HG03460 (cell line): Measurements from ENCODE around the gene USP47.

ENCODE experiments used
- ATAC-seq: cut with Tn5 transposase; IDR thresholded peaks from one replicate; pipeline ENCODE4 v1.9.1; 2021; ENCODE audit not compliant: unreplicated experiment

USP47 gene

DNA sequence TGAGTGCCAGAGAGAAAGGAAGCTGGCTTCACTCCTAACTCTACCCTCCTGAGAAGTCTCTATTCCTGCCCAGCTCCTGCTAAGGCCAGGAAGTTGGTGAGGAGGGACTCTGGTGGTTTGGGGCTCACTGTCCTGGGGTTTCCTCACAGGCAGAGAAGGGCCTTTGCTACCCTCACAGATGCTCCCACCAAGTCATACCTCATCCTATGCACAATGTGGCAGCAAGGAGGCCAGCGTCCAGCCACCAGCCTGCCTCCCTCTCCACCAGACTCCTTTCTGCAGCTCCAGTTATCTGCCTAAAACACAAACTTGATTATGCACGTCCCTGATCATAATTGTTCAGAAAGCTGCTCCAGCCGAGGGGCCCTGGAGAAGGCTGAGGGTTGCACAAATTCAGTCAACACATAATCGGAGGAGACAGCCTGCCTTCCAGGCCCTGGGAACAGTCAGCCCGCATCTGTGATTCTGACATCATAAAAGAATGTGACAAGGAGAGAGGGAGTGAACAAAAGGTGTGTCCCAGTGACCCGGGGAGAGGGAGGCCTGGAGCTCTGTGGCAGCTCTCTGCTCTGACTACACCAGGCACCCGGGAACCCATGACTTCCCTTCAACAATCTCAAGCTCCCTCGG lies 137.8 kb downstream of the USP47 start:
- no peak for ATAC-seq

DNA sequence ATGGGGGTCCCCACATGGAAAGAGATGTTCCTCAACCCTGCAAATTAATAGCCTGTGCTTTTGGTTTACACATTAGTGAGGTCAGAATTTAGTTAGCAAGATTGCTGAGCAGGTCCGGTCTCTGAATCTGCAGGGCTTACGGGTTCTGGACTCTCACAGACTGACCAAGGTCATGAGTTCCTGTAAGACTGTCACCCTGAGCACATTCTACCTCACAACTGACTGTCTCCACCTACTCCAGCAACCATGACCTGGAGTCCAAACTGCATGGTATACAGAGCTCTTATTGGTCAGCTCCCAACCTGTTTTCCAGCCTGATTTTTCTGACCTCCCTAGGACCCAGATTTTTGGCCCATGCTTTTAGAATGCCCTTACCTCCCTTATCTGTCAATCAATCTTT lies 138.4 kb downstream of the USP47 start:
- ATAC-seq = no peak

DNA sequence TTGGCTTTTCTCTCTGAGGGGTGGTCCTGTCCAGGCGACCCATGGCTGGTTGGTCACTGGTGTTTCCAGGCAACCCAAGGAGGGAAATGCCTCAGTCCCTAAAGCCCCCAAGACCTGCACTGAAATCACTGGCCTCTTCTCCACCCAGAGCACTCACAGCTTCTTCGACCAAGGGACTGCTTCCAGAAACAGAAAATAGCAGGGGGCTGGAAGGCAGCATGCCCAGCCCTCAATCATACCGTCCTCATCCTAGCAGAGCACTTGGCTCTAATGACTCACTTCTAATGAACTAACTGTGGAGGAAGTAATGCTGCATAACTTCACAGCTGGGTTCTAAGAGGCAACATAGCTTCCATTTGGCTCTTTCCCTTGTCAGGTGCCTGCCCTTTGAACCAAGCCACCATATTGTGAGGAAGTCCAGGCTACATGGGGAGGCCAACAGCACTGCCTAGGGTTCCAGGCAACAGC lies 139.1 kb downstream of the USP47 start:
- ATAC-seq = no peak

DNA sequence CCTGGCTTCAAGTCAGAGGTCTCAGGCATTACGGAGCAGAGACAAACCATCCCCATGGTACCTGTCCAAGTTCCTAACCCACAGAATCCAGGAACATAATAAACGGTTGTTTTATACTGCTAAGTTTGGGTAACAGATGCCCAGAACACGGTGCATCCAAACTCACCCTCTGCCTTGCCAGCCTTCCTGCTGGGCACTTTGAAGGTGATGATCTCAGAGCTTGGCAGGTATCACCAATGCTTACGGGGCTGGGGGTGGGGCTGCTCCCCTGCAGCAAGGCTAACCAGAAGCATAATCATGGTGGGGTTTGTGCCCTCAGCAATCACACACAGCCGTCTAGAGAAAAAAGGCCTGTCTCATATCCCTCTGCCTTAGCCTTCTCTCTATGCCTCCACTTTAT lies 139.6 kb downstream of the USP47 start:
- no peak for ATAC-seq

DNA sequence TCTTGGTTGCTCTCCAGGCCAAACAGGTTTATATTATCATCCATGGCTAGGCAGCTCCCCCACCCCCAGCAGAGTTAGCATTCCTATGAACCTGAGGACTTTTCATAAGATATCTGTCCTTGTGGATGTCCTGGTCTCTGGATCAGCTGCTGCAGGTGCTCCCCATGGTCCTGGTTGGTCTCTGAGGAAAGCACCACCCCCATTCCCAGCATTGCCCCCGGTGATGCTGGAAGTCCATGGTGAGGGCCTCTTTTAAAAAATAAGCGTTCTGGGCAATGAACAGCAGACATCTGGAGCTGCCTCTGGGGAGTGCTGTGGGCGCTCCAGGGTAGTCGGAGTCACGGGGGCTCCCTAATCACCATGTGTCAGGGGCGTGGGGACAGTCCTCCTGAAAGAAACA lies 140.1 kb downstream of the USP47 start:
- ATAC-seq = no peak

DNA sequence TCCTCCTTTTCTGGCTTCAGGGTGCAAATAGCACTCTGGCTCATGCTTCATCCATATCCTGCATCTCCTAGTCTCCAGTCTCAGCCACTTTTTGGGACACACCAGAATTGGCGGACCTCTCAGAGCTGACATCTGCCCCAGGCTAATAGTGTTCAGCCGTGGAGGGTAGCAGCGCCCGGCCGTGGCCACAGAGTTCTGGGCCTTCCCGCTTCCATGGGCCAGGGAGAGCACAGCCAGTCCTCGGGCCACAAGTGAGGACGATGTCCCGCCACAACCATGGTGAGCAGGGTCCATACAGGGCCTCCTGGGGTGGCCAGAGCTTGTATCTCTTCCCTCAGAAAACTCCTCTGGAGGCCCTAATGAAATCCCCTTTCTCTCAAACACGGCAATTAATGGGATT lies 140.7 kb downstream of the USP47 start:
- ATAC-seq = no peak

DNA sequence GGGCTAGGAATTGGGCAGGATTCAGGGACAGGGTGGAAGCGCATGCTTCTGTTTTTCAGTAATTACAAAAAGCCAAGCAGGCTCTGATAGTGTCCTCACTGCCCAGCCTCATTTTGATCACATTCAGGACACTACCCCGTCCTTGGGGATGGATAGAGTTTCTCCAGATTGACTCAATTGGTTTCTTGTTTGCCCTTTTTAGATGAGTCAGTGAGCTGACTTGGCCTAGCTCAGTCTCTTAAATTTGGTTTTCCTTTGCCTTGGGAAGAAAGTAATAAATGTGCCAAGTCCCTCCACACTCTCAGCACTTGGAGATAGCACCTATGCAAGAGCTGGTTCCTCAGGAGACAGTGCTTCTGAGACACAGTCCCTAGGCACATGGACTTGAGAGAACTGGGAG lies 141.2 kb downstream of the USP47 start:
- ATAC-seq = no peak

DNA sequence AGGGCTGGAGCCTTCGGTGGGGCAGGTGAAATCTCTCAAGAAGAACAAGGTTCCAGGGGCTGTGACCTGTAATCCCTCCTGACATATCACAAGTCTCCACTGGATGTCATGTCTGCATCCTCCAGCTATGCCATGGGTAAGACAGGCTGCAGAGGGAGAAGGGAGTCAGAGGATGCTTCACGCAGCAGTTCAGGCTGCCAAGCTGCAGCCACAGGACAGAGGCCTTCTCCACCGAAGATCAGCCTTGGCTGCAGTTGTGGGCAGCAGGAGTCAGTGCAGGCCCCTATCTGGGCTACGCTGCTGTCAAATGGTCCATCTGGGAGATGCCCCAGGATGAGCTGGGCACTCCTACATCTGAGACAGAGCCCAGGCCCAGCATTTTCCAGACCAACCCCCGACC lies 141.7 kb downstream of the USP47 start:
- no peak for ATAC-seq

DNA sequence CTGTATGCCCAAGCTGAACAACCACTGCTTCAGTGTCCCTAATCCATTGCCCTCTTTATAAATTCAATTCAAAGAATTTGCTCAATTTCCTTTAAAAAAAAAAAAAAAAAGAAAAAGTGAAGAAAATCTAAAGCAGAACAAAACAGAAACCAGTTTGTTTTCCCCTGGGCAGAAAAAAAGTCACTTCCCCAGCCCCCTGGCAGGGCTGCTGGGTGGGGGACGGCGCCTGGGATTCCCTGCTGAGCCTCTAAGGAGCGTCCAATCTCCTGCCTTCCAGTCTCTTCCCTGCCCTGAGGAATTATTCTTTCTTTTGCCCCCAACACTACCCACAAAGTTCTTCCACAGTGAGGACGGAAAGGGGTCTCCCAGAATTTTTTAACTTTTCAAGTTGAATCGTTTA lies 142.8 kb downstream of the USP47 start:
- no peak for ATAC-seq

DNA sequence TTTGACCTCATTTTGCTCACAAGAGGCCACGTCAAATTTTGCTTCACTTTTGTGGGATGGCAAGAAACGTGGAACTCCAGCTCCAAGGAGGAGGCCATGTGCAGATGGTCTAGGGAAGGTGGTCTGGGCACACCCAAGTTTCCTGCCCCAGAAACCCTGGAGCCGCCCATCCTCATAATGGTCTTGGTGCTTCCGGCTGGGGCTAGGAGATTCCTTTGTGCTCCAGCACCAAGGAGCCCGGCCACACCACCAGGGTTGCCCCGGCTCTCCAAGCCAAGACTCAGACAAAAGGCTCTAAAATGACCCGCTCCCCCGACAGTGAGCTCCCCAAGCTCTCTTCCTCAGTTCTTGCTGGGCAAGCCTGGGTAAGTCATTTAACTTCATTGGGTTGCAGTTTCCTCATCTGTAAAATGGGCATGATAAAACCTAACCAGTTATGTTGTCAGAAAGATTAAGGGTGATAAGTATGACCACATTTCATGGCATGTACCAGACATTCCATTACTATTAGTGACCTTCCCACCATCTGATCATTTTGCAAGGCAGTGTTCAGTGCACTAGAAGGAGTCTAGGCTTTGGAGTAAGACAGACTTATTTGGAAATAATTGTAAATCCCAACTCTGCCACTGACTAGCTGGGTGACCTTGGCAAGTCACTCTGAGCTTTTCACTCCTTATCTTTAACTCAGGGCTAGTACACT lies 143.4 kb downstream of the USP47 start:
- ATAC-seq = no peak

DNA sequence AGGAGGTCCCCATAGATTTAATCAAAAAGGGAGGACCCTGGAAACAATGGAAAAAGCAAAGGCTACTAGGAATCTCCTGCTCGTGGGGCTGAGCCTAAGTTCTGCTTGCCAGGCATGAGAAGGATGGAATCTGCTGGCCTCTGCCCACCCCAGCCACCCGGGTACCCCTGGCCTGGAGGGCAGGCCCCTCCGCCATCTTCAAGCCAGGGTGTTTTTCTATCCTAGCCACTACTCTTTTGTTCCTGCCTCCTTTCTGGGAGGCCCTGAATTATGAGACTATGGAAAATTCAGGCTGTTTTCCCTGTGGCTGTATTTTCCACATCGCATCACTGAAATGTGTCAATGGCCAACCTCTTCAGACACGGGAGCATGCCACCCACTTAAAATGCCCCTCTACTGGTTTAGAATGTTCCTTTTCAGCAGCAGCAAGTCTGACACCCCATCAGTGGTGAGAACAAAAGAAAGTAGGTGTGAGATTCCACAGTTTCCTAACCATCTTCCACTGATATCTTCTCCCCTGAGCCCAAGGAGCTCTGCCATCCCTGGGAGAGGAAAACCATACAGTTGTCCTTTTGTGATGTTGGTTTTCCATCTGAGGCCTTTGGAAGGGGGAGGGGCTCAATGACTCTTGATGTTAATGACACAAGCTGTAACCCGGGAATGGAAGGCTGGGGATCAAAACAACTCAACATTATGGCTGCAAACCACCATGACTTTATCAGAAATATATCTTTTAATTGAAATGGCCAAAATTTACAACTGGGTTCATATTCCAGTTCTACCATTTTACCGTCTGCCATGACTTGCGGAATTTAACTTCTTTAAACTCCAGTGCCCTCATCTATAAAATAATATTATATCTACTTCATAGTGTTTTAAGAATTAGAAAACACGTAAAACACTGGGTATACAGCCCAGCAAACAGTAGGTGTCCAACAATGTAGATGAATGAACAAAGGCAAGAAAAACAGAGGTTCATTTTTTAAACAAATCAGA lies 144.5 kb downstream of the USP47 start:
- no peak for ATAC-seq

DNA sequence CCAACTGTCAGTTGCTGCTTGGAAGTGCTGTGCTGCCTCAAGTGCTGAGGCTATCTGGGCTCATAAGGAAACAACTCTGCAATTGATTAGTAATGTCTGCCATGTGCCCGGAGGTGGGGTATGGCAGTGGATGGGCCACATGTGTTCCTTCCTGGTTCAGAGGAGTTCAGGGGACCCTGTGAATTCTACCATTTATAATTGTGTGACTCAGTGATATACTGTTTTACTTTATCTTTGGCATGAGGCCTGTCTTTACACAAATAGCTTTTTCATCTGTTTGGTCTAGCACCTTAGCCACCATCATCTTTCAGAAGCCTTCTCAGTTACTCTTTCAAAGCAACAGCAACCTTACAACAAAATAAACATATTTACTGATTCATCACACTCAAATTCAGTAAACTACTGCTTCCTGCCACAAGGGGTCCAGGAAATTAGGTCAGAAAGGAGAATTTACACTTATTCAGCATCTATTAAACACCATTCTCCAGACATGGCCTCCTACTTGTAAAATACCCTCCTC lies 145.8 kb downstream of the USP47 start:
- ATAC-seq = no peak

DNA sequence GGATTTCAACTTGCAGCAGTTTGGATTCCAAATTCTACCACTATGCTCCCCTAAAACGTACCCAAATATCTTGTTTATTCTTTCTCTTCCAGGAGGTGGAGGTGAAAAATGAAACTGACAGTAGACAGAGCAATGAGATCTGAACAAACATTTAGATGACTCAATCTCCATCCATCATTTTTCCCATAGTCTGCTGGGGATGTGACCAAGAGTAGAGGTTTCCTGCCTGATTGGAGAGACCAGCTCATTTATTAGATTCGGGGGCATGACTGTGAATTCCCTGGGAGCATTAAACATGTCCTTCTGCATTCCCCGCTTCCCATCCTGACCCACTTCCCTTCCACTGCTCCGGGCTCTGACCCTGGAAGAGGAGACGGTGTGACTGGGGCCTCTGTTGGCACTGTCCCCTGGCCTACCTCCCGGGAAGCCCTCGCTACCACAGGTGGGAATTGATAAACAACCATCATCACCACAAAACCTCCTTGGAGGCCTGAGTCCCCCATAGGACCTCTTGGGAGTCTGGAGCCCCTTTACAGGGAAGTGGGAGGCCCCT lies 146.4 kb downstream of the USP47 start:
- no peak for ATAC-seq

DNA sequence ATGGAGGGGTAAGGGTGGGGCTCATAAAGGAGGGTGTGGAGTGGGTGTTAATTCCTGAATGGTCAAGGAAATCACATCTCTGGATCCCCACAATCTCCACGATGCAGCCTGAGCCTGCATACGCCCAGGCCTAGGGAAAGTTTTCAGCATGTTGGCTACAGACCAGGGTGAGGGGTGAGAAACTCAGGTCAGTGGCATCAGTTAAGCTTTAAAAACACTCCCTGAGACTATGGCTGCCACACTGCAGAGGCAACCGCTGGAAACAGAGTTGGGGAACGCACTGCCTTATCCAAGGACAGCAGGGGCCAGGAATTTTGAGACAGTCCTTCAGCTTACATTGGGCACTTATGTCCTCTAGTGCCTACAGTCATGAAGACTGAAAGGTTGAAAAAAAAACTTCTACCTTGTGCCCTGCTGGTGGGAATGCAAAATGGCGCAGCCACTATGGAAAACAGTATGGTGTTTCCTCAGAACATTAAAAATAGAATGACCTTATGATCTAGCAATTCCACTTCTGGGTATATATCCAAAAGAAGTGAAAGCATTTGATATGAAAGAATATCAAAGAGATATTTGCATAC lies 147.0 kb downstream of the USP47 start:
- ATAC-seq = no peak

DNA sequence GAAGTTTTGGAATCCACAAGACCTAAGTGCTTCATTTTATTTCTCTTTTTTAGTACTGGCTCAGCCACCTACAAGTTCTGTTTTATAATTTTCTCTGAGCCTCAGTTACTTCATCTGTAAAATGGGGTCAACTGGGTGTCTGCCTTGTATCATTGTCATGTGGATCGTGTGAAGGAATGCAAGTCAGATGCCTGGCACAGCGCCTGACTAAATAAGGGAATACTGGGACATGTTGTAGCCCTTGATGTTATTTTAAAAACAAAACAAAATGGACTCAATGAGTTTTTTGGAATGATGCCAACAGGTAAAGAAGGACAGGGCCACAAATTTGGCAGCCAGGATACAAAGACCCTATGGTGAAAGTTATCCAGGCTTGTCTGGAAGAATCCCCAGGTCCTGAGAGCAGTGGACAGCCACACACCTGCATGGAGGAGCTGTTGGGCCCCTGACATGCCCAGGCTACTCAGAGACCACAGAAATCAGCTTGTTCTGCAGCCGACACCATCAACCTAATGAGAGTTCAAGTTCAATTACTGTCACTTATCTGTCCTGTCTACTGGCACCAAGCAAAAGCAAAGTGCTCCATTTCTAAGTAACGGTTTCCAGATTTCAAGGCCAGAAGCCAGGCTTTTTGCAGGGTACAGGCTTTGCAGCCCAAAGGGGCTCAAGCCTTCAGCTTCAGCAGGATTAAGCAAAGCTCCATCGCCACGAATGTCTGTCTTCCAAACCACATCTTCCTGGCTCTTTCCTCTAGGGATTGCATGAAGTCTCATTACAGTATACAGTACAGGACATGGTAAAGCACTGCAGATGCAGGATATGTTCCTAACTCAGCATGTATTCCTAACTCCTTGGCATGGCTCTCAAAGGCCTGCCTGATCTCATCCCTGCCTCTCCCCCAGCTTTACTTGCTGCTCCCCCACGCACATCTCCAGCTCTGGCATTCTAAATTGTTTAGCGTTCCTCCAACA lies 148.3 kb downstream of the USP47 start:
- no peak for ATAC-seq

DNA sequence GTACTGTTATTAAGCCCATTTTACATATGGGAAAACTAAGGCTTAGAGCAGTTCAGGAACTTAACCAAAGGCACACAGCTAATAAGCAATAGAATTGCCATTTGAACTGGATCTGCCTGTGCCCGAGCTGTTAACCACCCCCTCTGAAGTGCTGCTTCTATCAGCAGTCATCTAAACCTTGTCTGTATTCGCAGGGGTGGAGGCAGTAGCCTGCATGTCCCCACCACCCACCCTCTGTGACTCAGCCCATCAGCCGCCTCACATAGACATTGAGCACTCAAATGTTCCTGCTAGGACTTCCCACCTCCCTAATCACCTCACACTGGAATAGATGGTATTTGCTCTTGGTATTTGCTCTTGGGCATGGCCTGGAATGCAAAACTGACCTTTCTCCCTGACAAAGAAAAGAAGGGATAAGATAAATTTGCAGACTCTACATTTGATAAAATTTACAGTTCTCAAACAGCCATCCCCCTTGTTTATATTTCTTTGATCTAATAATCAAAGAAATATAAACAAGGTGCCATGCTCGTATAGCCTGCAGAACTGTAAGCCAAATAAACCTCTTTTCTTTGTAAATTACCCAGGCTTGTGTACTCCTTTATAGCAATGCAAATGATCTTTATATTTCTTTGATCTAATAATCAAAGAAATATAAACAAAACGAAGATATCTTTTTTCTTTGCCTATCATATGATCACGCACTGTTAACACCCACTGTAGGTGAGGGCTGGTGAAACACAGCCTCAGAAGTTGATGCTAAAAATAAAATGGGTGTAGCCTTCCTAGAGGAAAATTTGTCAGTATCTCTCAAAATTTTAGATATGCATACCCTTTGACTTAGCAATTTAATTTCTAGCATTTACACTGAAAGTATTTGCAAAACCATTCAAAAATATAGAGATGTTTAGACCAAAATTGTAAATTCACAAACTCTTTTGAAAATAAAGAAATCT lies 150.8 kb downstream of the USP47 start:
- no peak for ATAC-seq

DNA sequence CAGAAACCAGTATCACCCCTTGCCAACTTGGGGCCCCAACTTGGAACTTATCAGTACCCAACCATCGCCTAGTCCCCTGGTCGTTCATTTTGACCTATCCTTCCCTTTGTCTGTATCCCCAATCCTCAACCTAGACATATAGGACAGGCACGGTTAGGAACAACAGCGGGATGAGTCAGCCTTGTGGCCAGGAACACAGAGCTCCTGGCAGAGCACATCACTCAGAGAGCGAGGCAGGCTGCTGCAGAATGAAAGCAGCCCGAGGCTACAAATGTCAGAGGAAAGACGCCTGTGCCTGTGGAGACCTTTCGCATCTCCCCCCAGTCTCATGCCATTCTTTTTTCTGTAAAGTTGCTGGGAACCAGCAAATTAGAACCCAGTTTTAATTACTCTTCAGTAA lies 152.1 kb downstream of the USP47 start:
- no peak for ATAC-seq

DNA sequence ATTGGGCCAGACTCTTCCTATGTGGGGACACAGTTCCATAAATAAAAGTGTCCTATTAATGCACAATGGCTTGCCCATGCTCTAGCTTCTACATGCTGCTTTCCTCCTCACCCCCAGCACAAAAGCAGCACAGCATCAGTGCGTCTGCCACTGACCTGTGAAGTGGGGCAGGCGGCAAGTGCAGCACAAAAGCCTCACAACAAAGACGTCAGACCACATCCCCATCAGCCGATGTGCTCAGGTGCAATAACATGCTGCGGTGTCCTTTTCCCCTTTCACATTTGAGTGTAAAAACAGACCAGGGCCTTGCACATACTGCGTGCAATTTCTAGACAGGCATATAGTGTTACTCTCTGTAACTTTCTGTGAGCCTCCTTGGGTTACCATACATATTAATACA lies 153.8 kb downstream of the USP47 start:
- no peak for ATAC-seq
